Left renal cortex interstitium (tissue), 4 donors: ENCODE data around the gene RGS9BP. TPM values are rescaled to one million over a fixed set of nuclear protein-coding genes. Genes with fewer than 3 reads are reported as not detected.
"Not testable (repeated sequence)": the region's sequence is repeated elsewhere in the genome, so short reads cannot be mapped to it uniquely, and the experiment has no call there.

Source experiments
- DNase-seq, 4 donors: peaks; one replicate each; pipeline ENCODE4 v3.0.0-alpha.2; 2013; ENCODE audit warnings: low read depth in 4 of 4, low spot score in 2 of 4, missing footprints in 1 of 4
- polyA plus RNA-seq, 4 donors: library from polyadenylated mRNA; unstranded; fragments of 120-200 nt; gene quantifications; one replicate each; pipeline ENCODE4 v1.2.1, GENCODE V29; 2013; ENCODE audit not compliant: insufficient read length in 4 of 4

The RGS9BP gene
- under 1 TPM; 0.16 to 0.38 (median 0.30) TPM for polyA plus RNA-seq

- no peak for DNase-seq
Measured at GRCh38 chr19:32675720-32676185, at the start of gene RGS9BP. TSS of gene RGS9BP (plus strand) at chr19:32675848. CDS start at chr19:32676264, 416 bp downstream.

GRCh38 chr19:32626969-32627368 lies 48.7 kb upstream of the RGS9BP start:
- DNase-seq: no peak

- no peak for DNase-seq
Measured at GRCh38 chr19:32627714-32628270, 47.9 kb upstream of the RGS9BP start.

- no peak for DNase-seq
Measured at GRCh38 chr19:32630338-32630737, 45.3 kb upstream of the RGS9BP start.

GRCh38 chr19:32631381-32631780 lies 44.3 kb upstream of the RGS9BP start:
- DNase-seq: no peak

GRCh38 chr19:32637480-32637879 lies 38.2 kb upstream of the RGS9BP start:
- DNase-seq: no peak

GRCh38 chr19:32638625-32639024 lies 37.0 kb upstream of the RGS9BP start:
- no peak for DNase-seq

- no peak for DNase-seq
Measured at GRCh38 chr19:32642771-32643170, 32.9 kb upstream of the RGS9BP start.

- DNase-seq: no peak
Measured at GRCh38 chr19:32646556-32646955, 29.1 kb upstream of the RGS9BP start.

- no peak for DNase-seq
Measured at GRCh38 chr19:32647361-32647760, 28.3 kb upstream of the RGS9BP start.

- no peak for DNase-seq
Measured at GRCh38 chr19:32649751-32650150, 25.9 kb upstream of the RGS9BP start.

GRCh38 chr19:32650671-32651070 lies 25.0 kb upstream of the RGS9BP start:
- no peak for DNase-seq

- no peak for DNase-seq
Measured at GRCh38 chr19:32651729-32652140, 23.9 kb upstream of the RGS9BP start.

- DNase-seq: not testable (repeated sequence)
Measured at GRCh38 chr19:32652331-32652730, 23.3 kb upstream of the RGS9BP start.

GRCh38 chr19:32652894-32653598 lies 22.6 kb upstream of the RGS9BP start:
- no peak for DNase-seq

GRCh38 chr19:32653599-32653915 lies 22.1 kb upstream of the RGS9BP start:
- DNase-seq: no peak

GRCh38 chr19:32656379-32656778 lies 19.3 kb upstream of the RGS9BP start:
- not testable (repeated sequence) for DNase-seq

GRCh38 chr19:32658075-32658474 lies 17.6 kb upstream of the RGS9BP start:
- no peak for DNase-seq

GRCh38 chr19:32658527-32658926 lies 17.1 kb upstream of the RGS9BP start:
- no peak for DNase-seq

- no peak for DNase-seq
Measured at GRCh38 chr19:32661318-32661717, 14.3 kb upstream of the RGS9BP start.

- DNase-seq: no peak
Measured at GRCh38 chr19:32662186-32662585, 13.5 kb upstream of the RGS9BP start.

- DNase-seq: no peak
Measured at GRCh38 chr19:32666084-32666483, 9.6 kb upstream of the RGS9BP start.
